ENCODE data around the gene GAS2L2.

Gene GAS2L2

GRCh38 chr17:35731917-35732805, 20.9 kb downstream of the GAS2L2 start:
- no peaks in the 10 kb centered on the region for H3K9me3 ChIP-seq (ENCODE audit: control insufficient read depth, low read depth, low read length)
- H3K4me1 ChIP-seq (ENCODE audit: control insufficient read depth, low read depth, low read length): peaks cover 11% of the 10 kb centered on the region
- peaks cover 8% of the 10 kb centered on the region for H3K27me3 ChIP-seq (ENCODE audit: control insufficient read depth, insufficient read depth, low read length)
- H3K27ac ChIP-seq (ENCODE audit: low read length): no peak overlapping the region
- H3K4me3 ChIP-seq (ENCODE audit: low read length): peak overlapping the region; percentile 65
- H3K9ac ChIP-seq (ENCODE audit: low read length): peak overlapping the region; percentile 14
- H3K36me3 ChIP-seq (ENCODE audit: control insufficient read depth, low read depth, low read length): no peaks in the 10 kb centered on the region

- H3K4me3 ChIP-seq (ENCODE audit: low read length): peak within 1 kb of the TSS; percentile 65
- H3K9ac ChIP-seq (ENCODE audit: low read length): peak within 1 kb of the TSS; percentile 14
- no peaks in the 10 kb centered on the region for H3K9me3 ChIP-seq (ENCODE audit: control insufficient read depth, low read depth, low read length)
- H3K27me3 ChIP-seq (ENCODE audit: control insufficient read depth, insufficient read depth, low read length): peaks cover 8% of the 10 kb centered on the region
- no peaks in the 10 kb centered on the region for H3K36me3 ChIP-seq (ENCODE audit: control insufficient read depth, low read depth, low read length)
- H3K27ac ChIP-seq (ENCODE audit: low read length): no peak within 1 kb of the TSS
- H3K4me1 ChIP-seq (ENCODE audit: control insufficient read depth, low read depth, low read length): peaks cover 11% of the 10 kb centered on the region
Measured at GRCh38 chr17:35731239-35731916, 21.7 kb downstream of the GAS2L2 start, which contains the start of gene RASL10B. Gene RASL10B, plus strand, starts transcription at chr17:35731639. Its CDS starts 3,546 bp downstream, at chr17:35735185.

GRCh38 chr17:35730400-35731005, 22.5 kb downstream of the GAS2L2 start:
- Histone ChIP-seq H3K36me3 (ENCODE audit: control insufficient read depth, low read depth, low read length) (peaks cover 2% of the 10 kb centered on the region), H3K4me3 (ENCODE audit: low read length) (no peak overlapping the region), H3K27ac (ENCODE audit: low read length) (no peak overlapping the region), H3K27me3 (ENCODE audit: control insufficient read depth, insufficient read depth, low read length) (peaks cover 8% of the 10 kb centered on the region), H3K9me3 (ENCODE audit: control insufficient read depth, low read depth, low read length) (no peaks in the 10 kb centered on the region), H3K4me1 (ENCODE audit: control insufficient read depth, low read depth, low read length) (peaks cover 11% of the 10 kb centered on the region), H3K9ac (ENCODE audit: low read length) (no peak overlapping the region)

- H3K9ac ChIP-seq (ENCODE audit: low read length): no peak overlapping the region
- peaks cover 10% of the 10 kb centered on the region for H3K36me3 ChIP-seq (ENCODE audit: control insufficient read depth, low read depth, low read length)
- H3K27ac ChIP-seq (ENCODE audit: low read length): no peak overlapping the region
- peaks cover 8% of the 10 kb centered on the region for H3K27me3 ChIP-seq (ENCODE audit: control insufficient read depth, insufficient read depth, low read length)
- peaks cover 11% of the 10 kb centered on the region for H3K4me1 ChIP-seq (ENCODE audit: control insufficient read depth, low read depth, low read length)
- no peak overlapping the region for H3K4me3 ChIP-seq (ENCODE audit: low read length)
- H3K9me3 ChIP-seq (ENCODE audit: control insufficient read depth, low read depth, low read length): no peaks in the 10 kb centered on the region
Measured at GRCh38 chr17:35729405-35729833, 23.6 kb downstream of the GAS2L2 start.

GRCh38 chr17:35728551-35728950, 24.5 kb downstream of the GAS2L2 start:
- Histone ChIP-seq H3K4me3 (ENCODE audit: low read length) (no peak overlapping the region), H3K4me1 (ENCODE audit: control insufficient read depth, low read depth, low read length) (peaks cover 11% of the 10 kb centered on the region), H3K9me3 (ENCODE audit: control insufficient read depth, low read depth, low read length) (no peaks in the 10 kb centered on the region), H3K27ac (ENCODE audit: low read length) (no peak overlapping the region), H3K9ac (ENCODE audit: low read length) (no peak overlapping the region), H3K36me3 (ENCODE audit: control insufficient read depth, low read depth, low read length) (peaks cover 19% of the 10 kb centered on the region), H3K27me3 (ENCODE audit: control insufficient read depth, insufficient read depth, low read length) (peaks cover 8% of the 10 kb centered on the region)

- Histone ChIP-seq H3K27ac (ENCODE audit: low read length) (no peak overlapping the region), H3K9ac (ENCODE audit: low read length) (no peak overlapping the region), H3K36me3 (ENCODE audit: control insufficient read depth, low read depth, low read length) (peaks cover 22% of the 10 kb centered on the region), H3K27me3 (ENCODE audit: control insufficient read depth, insufficient read depth, low read length) (peaks cover 8% of the 10 kb centered on the region), H3K9me3 (ENCODE audit: control insufficient read depth, low read depth, low read length) (no peaks in the 10 kb centered on the region), H3K4me1 (ENCODE audit: control insufficient read depth, low read depth, low read length) (peaks cover 11% of the 10 kb centered on the region), H3K4me3 (ENCODE audit: low read length) (no peak overlapping the region)
Measured at GRCh38 chr17:35727635-35728034, 25.4 kb downstream of the GAS2L2 start.

- Histone ChIP-seq H3K36me3 (ENCODE audit: control insufficient read depth, low read depth, low read length) (peaks cover 22% of the 10 kb centered on the region), H3K27ac (ENCODE audit: low read length) (no peak overlapping the region), H3K4me1 (ENCODE audit: control insufficient read depth, low read depth, low read length) (peaks cover 11% of the 10 kb centered on the region), H3K27me3 (ENCODE audit: control insufficient read depth, insufficient read depth, low read length) (peaks cover 4% of the 10 kb centered on the region), H3K9me3 (ENCODE audit: control insufficient read depth, low read depth, low read length) (no peaks in the 10 kb centered on the region), H3K9ac (ENCODE audit: low read length) (no peak overlapping the region), H3K4me3 (ENCODE audit: low read length) (no peak overlapping the region)
Measured at GRCh38 chr17:35726953-35727460, 26.0 kb downstream of the GAS2L2 start.

- peaks cover 22% of the 10 kb centered on the region for H3K36me3 ChIP-seq (ENCODE audit: control insufficient read depth, low read depth, low read length)
- no peak overlapping the region for H3K4me3 ChIP-seq (ENCODE audit: low read length)
- H3K27me3 ChIP-seq (ENCODE audit: control insufficient read depth, insufficient read depth, low read length): peaks cover 4% of the 10 kb centered on the region
- no peak overlapping the region for H3K9ac ChIP-seq (ENCODE audit: low read length)
- H3K4me1 ChIP-seq (ENCODE audit: control insufficient read depth, low read depth, low read length): peaks cover 11% of the 10 kb centered on the region
- H3K27ac ChIP-seq (ENCODE audit: low read length): no peak overlapping the region
- H3K9me3 ChIP-seq (ENCODE audit: control insufficient read depth, low read depth, low read length): no peaks in the 10 kb centered on the region
Measured at GRCh38 chr17:35726127-35726952, 26.7 kb downstream of the GAS2L2 start.

- Histone ChIP-seq H3K27ac (ENCODE audit: low read length) (no peak overlapping the region), H3K4me1 (ENCODE audit: control insufficient read depth, low read depth, low read length) (peaks cover 7% of the 10 kb centered on the region)
Measured at GRCh38 chr17:35725802-35726126, 27.3 kb downstream of the GAS2L2 start.

GRCh38 chr17:35725058-35725457, 28.0 kb downstream of the GAS2L2 start:
- Histone ChIP-seq H3K9me3 (ENCODE audit: control insufficient read depth, low read depth, low read length) (no peaks in the 10 kb centered on the region), H3K4me3 (ENCODE audit: low read length) (no peak overlapping the region), H3K27ac (ENCODE audit: low read length) (no peak overlapping the region), H3K9ac (ENCODE audit: low read length) (no peak overlapping the region), H3K27me3 (ENCODE audit: control insufficient read depth, insufficient read depth, low read length) (no peaks in the 10 kb centered on the region), H3K4me1 (ENCODE audit: control insufficient read depth, low read depth, low read length) (peaks cover 7% of the 10 kb centered on the region), H3K36me3 (ENCODE audit: control insufficient read depth, low read depth, low read length) (peaks cover 22% of the 10 kb centered on the region)

More at GRCh38 chr17:35725802-35726126, 27.3 kb downstream of the GAS2L2 start:
- Histone ChIP-seq H3K36me3 (ENCODE audit: control insufficient read depth, low read depth, low read length) (peaks cover 22% of the 10 kb centered on the region), H3K9me3 (ENCODE audit: control insufficient read depth, low read depth, low read length) (no peaks in the 10 kb centered on the region), H3K9ac (ENCODE audit: low read length) (no peak overlapping the region), H3K4me3 (ENCODE audit: low read length) (no peak overlapping the region), H3K27me3 (ENCODE audit: control insufficient read depth, insufficient read depth, low read length) (peaks cover 4% of the 10 kb centered on the region)

- Histone ChIP-seq H3K27ac (ENCODE audit: low read length) (no peak overlapping the region), H3K9me3 (ENCODE audit: control insufficient read depth, low read depth, low read length) (no peaks in the 10 kb centered on the region), H3K9ac (ENCODE audit: low read length) (no peak overlapping the region), H3K4me1 (ENCODE audit: control insufficient read depth, low read depth, low read length) (no peaks in the 10 kb centered on the region), H3K27me3 (ENCODE audit: control insufficient read depth, insufficient read depth, low read length) (no peaks in the 10 kb centered on the region), H3K36me3 (ENCODE audit: control insufficient read depth, low read depth, low read length) (peaks cover 22% of the 10 kb centered on the region), H3K4me3 (ENCODE audit: low read length) (no peak overlapping the region)
Measured at GRCh38 chr17:35723735-35724134, 29.3 kb downstream of the GAS2L2 start.

Data from iPS-18a (cell line).